AG10803 (cell line): ENCODE data around the gene COL27A1.

Source experiments
- DNase-seq: peaks from one replicate; pipeline ENCODE4 v3.0.0; 2010; ENCODE audit warnings: low read depth
- H3K4me3 ChIP-seq: 2 replicates; pipeline ENCODE4 v1.5.1; 2011; ENCODE audit warnings: mild to moderate bottlenecking, low read length, control low read depth
- CTCF ChIP-seq: conservative IDR thresholded peaks from 2 replicates; pipeline ENCODE4 v1.5.1; 2011; ENCODE audit warnings: mild to moderate bottlenecking, low read length, control low read depth, inconsistent platforms

Gene COL27A1

DNA sequence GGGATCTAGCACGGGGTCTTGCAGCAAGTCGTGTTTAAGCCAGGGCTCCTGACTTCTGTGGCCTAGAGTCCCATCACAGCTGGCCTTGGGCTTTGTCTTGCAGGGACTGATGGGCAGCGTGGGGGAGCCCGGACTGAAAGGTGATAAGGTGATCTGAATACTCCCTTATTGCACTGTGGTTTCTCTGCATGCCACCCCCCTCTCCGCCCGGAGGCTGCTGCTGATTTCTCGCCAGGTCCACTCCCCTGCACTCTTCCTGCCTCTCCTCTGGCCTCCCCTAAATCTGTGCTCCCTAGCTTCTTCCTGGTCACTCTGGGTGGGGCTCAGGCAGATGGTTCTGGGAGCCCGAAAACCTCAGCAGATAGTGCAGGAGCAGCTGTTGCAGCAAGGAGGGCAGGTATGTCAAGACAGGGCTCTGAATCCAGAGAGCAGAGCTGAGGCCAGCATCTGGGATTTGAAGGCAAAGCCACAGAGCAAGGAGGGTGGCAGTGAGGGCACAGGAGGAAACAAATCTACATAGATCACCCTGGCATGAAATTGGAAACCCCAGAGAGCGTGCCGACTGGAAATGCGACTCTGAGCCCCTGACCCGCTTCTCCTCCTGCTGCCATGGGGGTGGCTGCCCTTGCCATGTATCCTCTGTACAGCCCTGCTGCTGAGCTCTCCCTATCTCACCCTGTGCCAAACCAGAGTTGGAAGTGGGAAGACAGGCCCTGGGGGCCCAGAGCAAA is 76.5 kb downstream of the COL27A1 start:
- DNase-seq, result no peak
- no peak overlapping the region for H3K4me3 ChIP-seq
- TF ChIP-seq CTCF, result no peak

DNA sequence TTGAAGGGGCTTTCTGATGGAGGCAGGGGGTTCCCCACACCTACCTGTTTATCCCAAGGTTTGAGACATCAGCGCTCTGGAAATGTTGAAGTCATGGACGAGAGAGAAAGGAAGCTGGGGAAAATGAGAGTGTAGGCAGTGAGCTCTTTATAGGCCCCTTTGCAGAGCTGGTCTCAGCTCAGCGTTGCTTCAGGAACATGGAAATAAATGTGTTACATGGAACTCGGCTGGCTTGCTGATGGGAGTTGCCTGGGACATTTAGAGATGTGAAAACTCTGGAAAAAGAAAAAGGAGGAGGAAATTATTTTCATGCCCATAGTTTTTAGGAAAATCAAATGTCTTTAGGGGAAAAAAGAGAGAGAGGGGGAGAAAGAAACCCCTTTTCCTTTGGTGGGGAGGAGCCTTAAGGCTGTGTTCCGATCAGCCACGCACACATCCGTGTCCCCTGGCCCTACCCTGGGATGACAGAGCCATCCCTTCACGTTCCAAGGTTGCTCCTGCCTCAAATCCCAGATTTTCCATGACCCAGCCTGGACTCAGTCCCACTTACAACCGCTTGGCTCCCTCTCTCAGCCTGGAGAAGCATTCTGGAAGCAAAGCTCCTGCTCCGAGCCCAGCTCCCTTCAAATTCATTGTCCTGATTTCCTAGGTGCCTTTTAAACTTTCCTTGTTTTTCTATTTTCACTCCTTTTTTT is 78.3 kb downstream of the COL27A1 start:
- no peak for DNase-seq
- H3K4me3 ChIP-seq, result no peak overlapping the region
- no peak for TF ChIP-seq CTCF

- DNase-seq, result no peak
- no peak for TF ChIP-seq CTCF
- no peak overlapping the region for H3K4me3 ChIP-seq
Observed at GRCh38 chr9:114235033-114235661, 79.8 kb downstream of the COL27A1 start.

- TF ChIP-seq CTCF, result no peak
- DNase-seq, result peak; percentile 38
- H3K4me3 ChIP-seq, result no peak overlapping the region
Observed at GRCh38 chr9:114236391-114237138, 81.2 kb downstream of the COL27A1 start.

GRCh38 chr9:114237247-114237646 is 81.9 kb downstream of the COL27A1 start:
- H3K4me3 ChIP-seq, result no peak overlapping the region
- no peak for TF ChIP-seq CTCF
- DNase-seq, result no peak

DNA sequence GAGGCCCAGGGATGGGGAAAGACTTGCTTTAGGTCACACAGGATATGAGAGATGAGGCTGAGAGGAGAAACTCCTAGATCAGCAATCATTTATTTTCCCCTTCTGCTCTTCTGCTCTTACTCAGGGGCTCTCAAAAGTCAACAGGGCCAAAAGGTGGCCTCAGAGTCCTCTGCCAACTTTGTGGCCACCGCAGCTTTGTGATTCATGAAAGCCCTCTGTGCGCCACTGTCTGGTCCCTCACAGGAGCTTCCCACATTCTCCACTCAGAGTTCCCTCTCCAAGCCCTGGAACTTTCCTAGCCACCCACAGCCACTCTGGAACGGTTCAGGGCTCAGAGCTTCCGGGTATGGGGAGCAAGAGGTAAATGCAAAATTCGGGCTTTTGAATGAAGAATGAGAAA is 82.4 kb downstream of the COL27A1 start:
- no peak for TF ChIP-seq CTCF
- peak; percentile 31 for DNase-seq
- no peak overlapping the region for H3K4me3 ChIP-seq
